ENCODE data around the gene OR2AP1. TPM values are rescaled to one million over a fixed set of nuclear protein-coding genes. Genes with fewer than 3 reads are reported as not detected.
"Not testable (repeated sequence)": the region's sequence is repeated elsewhere in the genome, so short reads cannot be mapped to it uniquely, and the experiment has no call there.

Gene OR2AP1
- total RNA-seq (2022) (not detected in 2 replicates), Bru-seq, nascent RNA (not detected), BruChase-seq, experiment 1, labeled RNA remaining after a 6-hour chase (not detected), BruChase-seq, experiment 2, labeled RNA remaining after a 2-hour chase (not detected)
- long read RNA-seq: 0 reads

DNA sequence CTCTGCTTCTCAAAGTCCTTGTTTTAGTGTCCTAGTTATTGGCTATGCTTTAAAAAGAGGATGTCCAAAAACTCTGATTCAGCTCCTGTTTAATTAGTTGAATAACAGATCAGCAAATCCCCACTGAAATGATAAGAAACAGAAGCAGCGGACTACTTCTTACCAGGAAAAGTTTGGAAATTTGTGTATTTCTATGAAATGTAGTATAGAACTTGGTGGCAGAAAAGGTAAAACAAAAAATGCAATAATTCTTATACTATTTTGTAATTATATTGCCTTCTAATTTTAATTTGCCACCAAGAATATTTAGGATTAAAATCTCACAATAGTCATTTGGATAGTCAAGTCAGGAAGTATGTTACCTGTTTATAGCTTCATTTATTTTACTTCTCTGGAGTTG is at the start of gene OR2AP1:
OR2AP1 (plus strand) TSS at position 301 of the 400 bp plus-strand sequence. CDS start 1,947 bp downstream, outside the sequence.
- H3K4me3 Mint-ChIP-seq (ENCODE audit: unreplicated experiment): no peak within 1 kb of the TSS
- DNase-seq (ENCODE audit: unreplicated experiment): no peak
- no peaks in the 10 kb centered on the region for H3K27me3 Mint-ChIP-seq (ENCODE audit: insufficient read depth, unreplicated experiment)
- intact Hi-C loops (cut with micrococcal nuclease): no loop called here
- no peak within 1 kb of the TSS for H3K27ac Mint-ChIP-seq (ENCODE audit: low read depth, unreplicated experiment)
- ChIA-PET POLR2A (no interaction called here), CTCF (no interaction called here)
- no peak for TF ChIP-seq CTCF (IDR thresholded peaks at IDR 0.05; ENCODE audit: unreplicated experiment)
- H3K4me1 Mint-ChIP-seq (ENCODE audit: insufficient read depth, unreplicated experiment): no peaks in the 10 kb centered on the region
- H3K9me3 Mint-ChIP-seq (ENCODE audit: unreplicated experiment): peaks cover 28% of the 10 kb centered on the region
- no TSS peak for BruUV-seq (replicated peaks)
- no peaks in the 10 kb centered on the region for H3K36me3 Mint-ChIP-seq (ENCODE audit: insufficient read depth, unreplicated experiment)

- H3K27me3 Mint-ChIP-seq (ENCODE audit: insufficient read depth, unreplicated experiment): peaks cover 63% of the 10 kb centered on the region
- CTCF ChIA-PET; H3K27ac Mint-ChIP-seq (ENCODE audit: low read depth, unreplicated experiment); intact Hi-C loops (cut with micrococcal nuclease); BruUV-seq (replicated peaks); H3K36me3 Mint-ChIP-seq (ENCODE audit: insufficient read depth, unreplicated experiment); DNase-seq (ENCODE audit: unreplicated experiment); H3K4me3 Mint-ChIP-seq (ENCODE audit: unreplicated experiment); POLR2A ChIA-PET; H3K9me3 Mint-ChIP-seq (ENCODE audit: unreplicated experiment); H3K4me1 Mint-ChIP-seq (ENCODE audit: insufficient read depth, unreplicated experiment): not testable (repeated sequence)
These were observed 24.0 kb upstream of the OR2AP1 start for GRCh38 chr12:55548235-55548634.

GRCh38 chr12:55548756-55549155 is 23.5 kb upstream of the OR2AP1 start:
- Mint-ChIP-seq H3K4me1 (ENCODE audit: insufficient read depth, unreplicated experiment) (no peaks in the 10 kb centered on the region), H3K36me3 (ENCODE audit: insufficient read depth, unreplicated experiment) (peaks cover 6% of the 10 kb centered on the region), H3K9me3 (ENCODE audit: unreplicated experiment) (no peaks in the 10 kb centered on the region), H3K27ac (ENCODE audit: low read depth, unreplicated experiment) (no peak overlapping the region), H3K4me3 (ENCODE audit: unreplicated experiment) (no peak overlapping the region), H3K27me3 (ENCODE audit: insufficient read depth, unreplicated experiment) (peaks cover 63% of the 10 kb centered on the region)
- TF ChIP-seq CTCF (IDR thresholded peaks at IDR 0.05; ENCODE audit: unreplicated experiment): no peak
- DNase-seq (ENCODE audit: unreplicated experiment): no peak
- POLR2A ChIA-PET: no interaction called here
- intact Hi-C loops (cut with micrococcal nuclease): no loop called here
- BruUV-seq (replicated peaks): no TSS peak
- CTCF ChIA-PET: no interaction called here

- BruUV-seq (replicated peaks): no TSS peak
- H3K27ac Mint-ChIP-seq (ENCODE audit: low read depth, unreplicated experiment): no peak within 1 kb of the TSS
- POLR2A ChIA-PET: no interaction called here
These were observed 23.0 kb upstream of the OR2AP1 start, which contains the start of gene OR6C4 for GRCh38 chr12:55549302-55549701. Gene OR6C4 (plus strand): TSS chr12:55549602. CDS start chr12:55551227, 1,625 bp downstream.

More at GRCh38 chr12:55549302-55549701, 23.0 kb upstream of the OR2AP1 start, which contains the start of gene OR6C4:
- Mint-ChIP-seq H3K4me3 (ENCODE audit: unreplicated experiment) (no peak within 1 kb of the TSS), H3K4me1 (ENCODE audit: insufficient read depth, unreplicated experiment) (no peaks in the 10 kb centered on the region), H3K27me3 (ENCODE audit: insufficient read depth, unreplicated experiment) (peaks cover 60% of the 10 kb centered on the region), H3K36me3 (ENCODE audit: insufficient read depth, unreplicated experiment) (peaks cover 6% of the 10 kb centered on the region), H3K9me3 (ENCODE audit: unreplicated experiment) (no peaks in the 10 kb centered on the region)
- DNase-seq (ENCODE audit: unreplicated experiment): no peak
- intact Hi-C loops (cut with micrococcal nuclease): no loop called here
- TF ChIP-seq CTCF (IDR thresholded peaks at IDR 0.05; ENCODE audit: unreplicated experiment): no peak
- CTCF ChIA-PET: no interaction called here
